K562 (cell line): ENCODE results near the gene TCP10L. TPM values are rescaled to one million over a fixed set of nuclear protein-coding genes. Genes with fewer than 3 reads are reported as not detected.
"Not testable (repeated sequence)": the region's sequence is repeated elsewhere in the genome, so short reads cannot be mapped to it uniquely, and the experiment has no call there.

Source experiments
- ATAC-seq: fragments of 200-7000 bp; cut with Tn5 transposase; 3 replicates; pipeline ENCODE4 v1.9.1; 2020; ENCODE audit warnings: moderate library complexity
- BruUV-seq: library from RNA; stranded (reverse); fragments of 400-500 nt; replicated peaks from 2 replicates; lab custom pipeline; 2021; lab: Mats Ljungman, UMichigan
- CTCF ChIA-PET: fragments of 300-600 bp; formaldehyde crosslinking; extraction: SDS; loops from one replicate; lab custom pipeline; 2021; ENCODE audit warnings: low intra/inter-chr PET ratio; lab: Yijun Ruan, JAX
- POLR2A ChIA-PET: fragments of 300-600, 350-650 bp; sonication (Branson Sonifier 250); formaldehyde crosslinking; extraction: SDS; loops from one replicate; lab custom pipeline; 2021; ENCODE audit warnings: antibody characterized with exemption, inconsistent platforms; lab: Yijun Ruan, JAX
- DNase-seq, 4 experiments: peaks; one replicate each; pipeline versions ENCODE4 v3.0.0 to v3.0.0-alpha.2; 2011 to 2018; ENCODE audit warnings: low spot score in 3 of 4, mixed read lengths in 3 of 4; ENCODE audit errors: extremely low read depth in 1 of 4
- FAIRE-seq: peaks from 2 replicates; lab custom pipeline; 2011; peaks lifted over from hg19 to GRCh38; lab: Jason Lieb, UNC
- H2AFZ ChIP-seq: 2 replicates; pipeline ENCODE4 v1.6.0; 2011; ENCODE audit warnings: low read depth, low read length, control low read depth, inconsistent platforms
- H3K27ac ChIP-seq: fragments of 200-600 bp; 3 replicates; pipeline ENCODE4 v1.8.0; 2011; ENCODE audit warnings: low read depth, mild to moderate bottlenecking, control low read depth, inconsistent platforms, low read length, moderate library complexity, mixed read lengths; ENCODE audit errors: extremely low read depth
- H3K27me3 ChIP-seq, 2 experiments: fragments of 300-600 bp in 1 of 2; 2 replicates in 1 of 2; 3 replicates in 1 of 2; pipeline versions ENCODE4 v1.6.0 to v1.8.0; 2011; ENCODE audit warnings: inconsistent platforms in 2 of 2, low read length in 2 of 2, mild to moderate bottlenecking in 1 of 2, mixed read lengths in 1 of 2, moderate library complexity in 1 of 2; ENCODE audit not compliant: control insufficient read depth in 2 of 2, insufficient read depth in 2 of 2
- H3K36me3 ChIP-seq: fragments of 300-600 bp; 3 replicates; pipeline ENCODE4 v1.8.0; 2011; ENCODE audit warnings: mild to moderate bottlenecking, low read length, inconsistent platforms; ENCODE audit not compliant: control insufficient read depth, insufficient read depth
- H3K4me1 ChIP-seq, 2 experiments: fragments of 200-600 bp in 1 of 2; replicated peaks in 1 of 2; 2 replicates in 1 of 2; 3 replicates in 1 of 2; pipeline versions ENCODE4 v1.5.1 to v1.8.0; 2011; ENCODE audit warnings: inconsistent platforms in 2 of 2, low read length in 2 of 2, mild to moderate bottlenecking in 1 of 2, mixed read lengths in 1 of 2, moderate library complexity in 1 of 2; ENCODE audit not compliant: control insufficient read depth in 2 of 2, insufficient read depth in 2 of 2
- H3K4me2 ChIP-seq: 2 replicates; pipeline ENCODE4 v1.6.1; 2011; ENCODE audit warnings: low read length, control low read depth, inconsistent platforms, mixed read lengths; ENCODE audit not compliant: insufficient read depth
- H3K4me3 ChIP-seq: fragments of 200-600 bp; sonication (generic), shearing (Covaris generic); 2 replicates; pipeline ENCODE4 v1.5.1; 2016; ENCODE audit warnings: control low read depth, inconsistent platforms
- H3K79me2 ChIP-seq: fragments of 200-600 bp; 3 replicates; pipeline ENCODE4 v1.8.0; 2011; ENCODE audit warnings: low read length, inconsistent platforms; ENCODE audit not compliant: control insufficient read depth, insufficient read depth
- H3K9ac ChIP-seq, 2 experiments: 2 replicates each; pipeline versions ENCODE4 v1.6.0 to v1.6.1; 2011; ENCODE audit warnings: low read depth in 2 of 2, low read length in 2 of 2, control low read depth in 1 of 2, inconsistent platforms in 1 of 2, mild to moderate bottlenecking in 1 of 2, mixed read lengths in 1 of 2; ENCODE audit not compliant: insufficient read depth in 1 of 2
- H3K9me1 ChIP-seq: one replicate; pipeline ENCODE4 v1.6.0; 2011; ENCODE audit warnings: inconsistent platforms, mild to moderate bottlenecking, low read length, moderate library complexity; ENCODE audit not compliant: control insufficient read depth, insufficient read depth
- H3K9me3 ChIP-seq: replicated peaks from 2 replicates; pipeline ENCODE4 v1.5.1; 2011; ENCODE audit warnings: low read depth, low read length, inconsistent platforms; ENCODE audit not compliant: control insufficient read depth, insufficient read depth
- H4K20me1 ChIP-seq: replicated peaks from 2 replicates; pipeline ENCODE4 v1.6.1; 2011; ENCODE audit warnings: low read length, inconsistent platforms, mixed read lengths; ENCODE audit not compliant: control insufficient read depth, insufficient read depth
- ETS2 ChIP-seq: IDR thresholded peaks from 2 replicates; pipeline ENCODE4 v1.6.1; 2016; ENCODE audit warnings: borderline replicate concordance, missing genetic modification characterization, mild to moderate bottlenecking, moderate library complexity, missing compliant biosample characterization; ENCODE audit not compliant: poor library complexity, severe bottlenecking
- IFI16 ChIP-seq: fragments of 250-450 bp; sonication (Bioruptor Pico); IDR thresholded peaks from 2 replicates; pipeline ENCODE4 v2.1.2; 2022; ENCODE audit warnings: mild to moderate bottlenecking, inconsistent platforms
- ZNF431 ChIP-seq: sonication (generic); formaldehyde crosslinking; IDR thresholded peaks from 2 replicates; pipeline ENCODE4 v1.8.0; 2022; ENCODE audit warnings: mild to moderate bottlenecking, missing genetic modification reagents
- WGBS: fragments of 100-300 bp; shearing (Covaris generic); methylation state at CpG from one replicate; pipeline ENCODE4 v1.1.6; 2016; ENCODE audit warnings: low coverage, mixed read lengths; ENCODE audit not compliant: insufficient coverage; ENCODE audit errors: missing lambda C conversion rate; 5-methylcytosine and 5-hydroxymethylcytosine counted together
- in situ Hi-C: fragments of 300-500 bp; cut with MboI; formaldehyde crosslinking; loops from 4 replicates; pipeline ENCODE4 v1.15.0; 2018; ENCODE audit warnings: inconsistent platforms, mixed read lengths
- intact Hi-C: fragments of 100-400 bp; cut with micrococcal nuclease; formaldehyde crosslinking; loops from 2 replicates; pipeline ENCODE4 v1.14.2; 2022
- polyA plus RNA-seq, 8 experiments: library from polyadenylated mRNA; depleted of rRNA in 4 of 8; stranded (reverse) in 5 of 8; unstranded in 3 of 8; fragments of >200 nt; fragmentation: Nextera tagmentation in 2 of 8; fragmentation: Illumina TruSeq in 1 of 8; extraction: Ambion mirVana in 2 of 8; extraction: Trizol in 1 of 8; gene quantifications; 2 replicates each; pipeline versions ENCODE4 v1.2.1 to v1.2.3, GENCODE V29; 2011 to 2014; ENCODE audit warnings: inconsistent platforms in 1 of 8, missing spikeins in 1 of 8
- total RNA-seq, 7 experiments: library from RNA; depleted of rRNA in 6 of 7; stranded (reverse); fragments of >200 nt in 6 of 7; fragmentation: Illumina TruSeq in 2 of 7; extraction: Trizol in 2 of 7; gene quantifications; 2 replicates each; pipeline versions ENCODE4 v1.2.1 to v1.2.3, GENCODE V29; 2011 to 2021; ENCODE audit warnings: low replicate concordance in 1 of 7
- TF ChIP-seq, protein P1 (sequence below): fragments of 450-650 bp; IDR thresholded peaks from 2 replicates; pipeline ENCODE4 v1.6.1; 2016

The TCP10L gene
- total and polyA plus RNA-seq, 9 of the 15 experiments (the other 6 are each of a cell fraction or from before 2014, with no cell fraction given): 0.34 to 0.91 (median 0.56) TPM; not detected in 2

DNA sequence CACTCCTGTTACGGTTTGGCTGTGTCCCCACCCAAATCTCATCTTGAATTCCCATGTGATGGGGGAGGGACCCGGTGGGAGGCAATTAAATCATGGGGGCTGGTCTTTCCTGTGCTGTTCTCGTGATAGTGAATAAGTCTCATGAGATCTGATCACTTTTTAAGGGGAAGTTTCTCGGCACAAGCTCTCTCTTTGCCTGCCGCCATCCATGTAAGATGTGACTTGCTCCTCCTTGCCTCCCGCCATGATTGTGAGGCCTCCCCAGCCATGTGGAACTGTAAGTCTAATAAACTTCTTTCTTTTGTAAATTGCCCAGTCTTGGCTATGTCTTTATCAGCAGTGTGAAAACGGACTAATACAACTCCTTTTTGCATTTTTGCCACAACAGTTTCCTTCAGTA lies 54.5 kb downstream of the TCP10L start:
- H2AFZ ChIP-seq, ATAC-seq, H3K79me2 ChIP-seq, BruUV-seq, H4K20me1 ChIP-seq, H3K9me3 ChIP-seq, H3K36me3 ChIP-seq, in situ Hi-C loops, H3K4me3 ChIP-seq, H3K4me1 ChIP-seq, intact Hi-C loops, H3K9me1 ChIP-seq, CTCF ChIA-PET, FAIRE-seq, DNase-seq, H3K4me2 ChIP-seq, H3K27ac ChIP-seq, H3K9ac ChIP-seq: not testable (repeated sequence)
- POLR2A ChIA-PET: interaction anchor here (0.6 to 1.4 kb wide), 4 partner anchors 13 to 751 kb away, joined by 3 to 4 read pairs (median 4); no protein-coding TSS in a partner anchor
- 22% methylated on average over 7 of the region's 7 CpGs for WGBS
- H3K27me3 ChIP-seq: peaks cover 0 to 16% of the 10 kb centered on the region in 2 experiments; a peak in 3 of 5 replicates
- TF ChIP-seq ZNF431 (CRISPR knock-in tag): peak; percentile 93

DNA sequence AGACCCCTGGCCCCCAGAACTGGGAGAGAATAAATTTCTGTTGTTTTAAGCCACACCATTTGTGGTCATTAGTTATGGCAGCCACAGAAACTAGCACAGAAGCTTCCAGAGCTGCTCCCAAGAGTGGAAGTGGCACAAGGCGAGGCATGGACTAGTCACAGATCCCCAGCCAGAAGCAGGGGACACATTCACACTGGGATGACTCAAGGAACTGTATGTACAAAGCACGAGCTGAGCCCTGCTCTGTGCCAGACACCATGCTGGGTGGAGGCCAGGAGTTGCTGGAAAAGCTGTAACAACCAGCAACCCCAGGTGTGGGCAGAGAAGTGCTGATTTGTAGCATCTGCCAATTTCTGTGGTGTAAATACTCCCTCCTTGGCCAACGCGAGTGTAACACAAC lies 55.6 kb downstream of the TCP10L start:
- Histone ChIP-seq H3K9me1 (no peaks in the 10 kb centered on the region), H3K4me2 (no peak overlapping the region), H3K27me3 (peaks cover 0 to 16% of the 10 kb centered on the region in 2 experiments; a peak in 3 of 5 replicates), H3K79me2 (no peaks in the 10 kb centered on the region), H4K20me1 (no peaks in the 10 kb centered on the region), H3K4me1 (peaks cover 0 to 4% of the 10 kb centered on the region in 2 experiments; a peak in 2 of 5 replicates), H2AFZ (peak overlapping the region; percentile 38; the same call in 1 of the 2 replicates), H3K36me3 (no peaks in the 10 kb centered on the region), H3K9ac (no peak overlapping the region), H3K27ac (no peak overlapping the region), H3K4me3 (no peak overlapping the region), H3K9me3 (no peaks in the 10 kb centered on the region; the same call in 1 of the 2 replicates)
- in situ Hi-C loops (no loop called here), intact Hi-C loops (no loop called here)
- ATAC-seq (no peak), FAIRE-seq (no peak), DNase-seq (no peak)
- POLR2A ChIA-PET: interaction anchor here (0.8 kb wide), 1 partner anchor 10 kb away, joined by 4 read pairs; no protein-coding TSS in a partner anchor
- CTCF ChIA-PET: no interaction called here
- no TSS peak for BruUV-seq
- WGBS: 22% methylated on average over 4 of the region's 4 CpGs
- TF ChIP-seq, protein P1, sequence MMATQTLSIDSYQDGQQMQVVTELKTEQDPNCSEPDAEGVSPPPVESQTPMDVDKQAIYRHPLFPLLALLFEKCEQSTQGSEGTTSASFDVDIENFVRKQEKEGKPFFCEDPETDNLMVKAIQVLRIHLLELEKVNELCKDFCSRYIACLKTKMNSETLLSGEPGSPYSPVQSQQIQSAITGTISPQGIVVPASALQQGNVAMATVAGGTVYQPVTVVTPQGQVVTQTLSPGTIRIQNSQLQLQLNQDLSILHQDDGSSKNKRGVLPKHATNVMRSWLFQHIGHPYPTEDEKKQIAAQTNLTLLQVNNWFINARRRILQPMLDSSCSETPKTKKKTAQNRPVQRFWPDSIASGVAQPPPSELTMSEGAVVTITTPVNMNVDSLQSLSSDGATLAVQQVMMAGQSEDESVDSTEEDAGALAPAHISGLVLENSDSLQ: no peak
- TF ChIP-seq IFI16 (CRISPR knock-in tag): no peak
- TF ChIP-seq ETS2 (tag): no peak
